Ishikawa (cell line): Measurements from ENCODE around the gene ADAMTS13.

Experiments used
- CEBPB ChIP-seq: IDR thresholded peaks from 2 replicates; pipeline ENCODE4 v1.6.1; 2012
- CREB1 ChIP-seq: IDR thresholded peaks from 2 replicates; pipeline ENCODE4 v1.6.1; 2012; ENCODE audit warnings: low read depth
- EGR1 ChIP-seq: IDR thresholded peaks from 2 replicates; pipeline ENCODE4 v1.6.1; 2012
- EP300 ChIP-seq: IDR thresholded peaks from 2 replicates; pipeline ENCODE4 v1.6.1; 2012; ENCODE audit warnings: borderline replicate concordance
- NFIC ChIP-seq: IDR thresholded peaks from 2 replicates; pipeline ENCODE4 v1.6.1; 2012
- RAD21 ChIP-seq: IDR thresholded peaks from 2 replicates; pipeline ENCODE4 v1.6.1; 2012; ENCODE audit warnings: low read depth
- TAF1 ChIP-seq: IDR thresholded peaks from 2 replicates; pipeline ENCODE4 v1.6.1; 2012; ENCODE audit warnings: low read depth, mild to moderate bottlenecking
- TEAD4 ChIP-seq: IDR thresholded peaks from 2 replicates; pipeline ENCODE4 v1.6.1; 2012
- YY1 ChIP-seq: IDR thresholded peaks from 2 replicates; pipeline ENCODE4 v1.6.1; 2012; ENCODE audit warnings: low read depth
- ZBTB7A ChIP-seq: IDR thresholded peaks from 2 replicates; pipeline ENCODE4 v1.6.1; 2012; ENCODE audit warnings: low read depth
- TF ChIP-seq, protein P1 (sequence below): IDR thresholded peaks from 2 replicates; pipeline ENCODE4 v1.6.1; 2012
- TF ChIP-seq, protein P2 (sequence below): IDR thresholded peaks from 2 replicates; pipeline ENCODE4 v1.6.1; 2012
- TF ChIP-seq, protein P3 (sequence below): IDR thresholded peaks from 2 replicates; pipeline ENCODE4 v1.6.1; 2012; ENCODE audit warnings: low read depth, mild to moderate bottlenecking

DNA sequence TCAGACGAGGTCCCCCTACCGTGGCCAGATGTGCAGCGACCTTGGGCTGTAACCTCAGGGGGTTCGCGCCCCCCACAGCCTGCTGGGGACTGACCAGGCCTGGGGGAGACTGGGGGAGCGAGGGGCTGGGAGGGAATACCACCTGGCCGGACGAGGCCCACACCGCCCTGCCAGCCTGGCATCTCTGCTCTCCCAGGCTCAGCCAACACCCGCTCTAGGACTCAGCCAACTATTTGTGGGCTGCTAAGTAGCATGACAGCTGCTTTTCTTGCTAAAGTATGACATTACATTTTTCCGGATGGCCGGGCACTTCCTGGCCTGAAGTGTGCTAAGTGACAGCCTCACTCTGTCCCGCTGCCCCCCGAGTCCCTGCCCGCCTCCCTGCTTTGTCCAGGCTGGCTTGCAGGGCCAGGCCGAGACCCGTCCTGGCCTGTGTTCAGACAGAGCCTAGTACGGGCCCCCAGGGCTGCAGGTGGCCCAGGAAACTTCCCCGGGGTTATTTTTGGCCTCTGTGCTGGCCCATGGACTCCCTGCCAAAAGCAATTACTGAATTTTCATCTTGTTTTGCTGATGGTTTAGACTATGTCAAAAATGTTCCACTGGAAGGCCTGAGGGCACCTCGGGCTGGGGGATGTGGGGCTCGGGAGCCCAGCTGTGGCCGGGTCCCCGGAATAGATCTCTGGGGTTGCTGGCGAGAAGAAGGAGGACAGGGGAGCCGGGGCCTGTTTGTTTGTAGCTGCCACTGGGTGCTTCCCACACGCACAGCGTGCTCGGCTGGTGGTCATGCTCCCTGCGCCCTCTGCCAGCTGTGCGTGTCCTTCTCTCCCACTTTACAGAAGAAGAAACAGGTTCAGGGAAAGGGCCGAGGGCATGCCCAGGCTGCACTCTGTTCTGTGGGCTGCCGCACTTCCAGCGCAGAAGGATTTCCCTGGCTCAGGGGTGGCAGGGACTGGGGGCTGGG lies 70.2 kb downstream of the ADAMTS13 start:
- TF ChIP-seq, protein P1, sequence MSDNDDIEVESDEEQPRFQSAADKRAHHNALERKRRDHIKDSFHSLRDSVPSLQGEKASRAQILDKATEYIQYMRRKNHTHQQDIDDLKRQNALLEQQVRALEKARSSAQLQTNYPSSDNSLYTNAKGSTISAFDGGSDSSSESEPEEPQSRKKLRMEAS: no peak
- TF ChIP-seq, protein P2, sequence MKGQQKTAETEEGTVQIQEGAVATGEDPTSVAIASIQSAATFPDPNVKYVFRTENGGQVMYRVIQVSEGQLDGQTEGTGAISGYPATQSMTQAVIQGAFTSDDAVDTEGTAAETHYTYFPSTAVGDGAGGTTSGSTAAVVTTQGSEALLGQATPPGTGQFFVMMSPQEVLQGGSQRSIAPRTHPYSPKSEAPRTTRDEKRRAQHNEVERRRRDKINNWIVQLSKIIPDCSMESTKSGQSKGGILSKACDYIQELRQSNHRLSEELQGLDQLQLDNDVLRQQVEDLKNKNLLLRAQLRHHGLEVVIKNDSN: no peak
- TF ChIP-seq, protein P3, sequence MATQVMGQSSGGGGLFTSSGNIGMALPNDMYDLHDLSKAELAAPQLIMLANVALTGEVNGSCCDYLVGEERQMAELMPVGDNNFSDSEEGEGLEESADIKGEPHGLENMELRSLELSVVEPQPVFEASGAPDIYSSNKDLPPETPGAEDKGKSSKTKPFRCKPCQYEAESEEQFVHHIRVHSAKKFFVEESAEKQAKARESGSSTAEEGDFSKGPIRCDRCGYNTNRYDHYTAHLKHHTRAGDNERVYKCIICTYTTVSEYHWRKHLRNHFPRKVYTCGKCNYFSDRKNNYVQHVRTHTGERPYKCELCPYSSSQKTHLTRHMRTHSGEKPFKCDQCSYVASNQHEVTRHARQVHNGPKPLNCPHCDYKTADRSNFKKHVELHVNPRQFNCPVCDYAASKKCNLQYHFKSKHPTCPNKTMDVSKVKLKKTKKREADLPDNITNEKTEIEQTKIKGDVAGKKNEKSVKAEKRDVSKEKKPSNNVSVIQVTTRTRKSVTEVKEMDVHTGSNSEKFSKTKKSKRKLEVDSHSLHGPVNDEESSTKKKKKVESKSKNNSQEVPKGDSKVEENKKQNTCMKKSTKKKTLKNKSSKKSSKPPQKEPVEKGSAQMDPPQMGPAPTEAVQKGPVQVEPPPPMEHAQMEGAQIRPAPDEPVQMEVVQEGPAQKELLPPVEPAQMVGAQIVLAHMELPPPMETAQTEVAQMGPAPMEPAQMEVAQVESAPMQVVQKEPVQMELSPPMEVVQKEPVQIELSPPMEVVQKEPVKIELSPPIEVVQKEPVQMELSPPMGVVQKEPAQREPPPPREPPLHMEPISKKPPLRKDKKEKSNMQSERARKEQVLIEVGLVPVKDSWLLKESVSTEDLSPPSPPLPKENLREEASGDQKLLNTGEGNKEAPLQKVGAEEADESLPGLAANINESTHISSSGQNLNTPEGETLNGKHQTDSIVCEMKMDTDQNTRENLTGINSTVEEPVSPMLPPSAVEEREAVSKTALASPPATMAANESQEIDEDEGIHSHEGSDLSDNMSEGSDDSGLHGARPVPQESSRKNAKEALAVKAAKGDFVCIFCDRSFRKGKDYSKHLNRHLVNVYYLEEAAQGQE: no peak
- TF ChIP-seq YY1 (no peak), EP300 (no peak), TEAD4 (no peak), TAF1 (no peak), EGR1 (no peak), NFIC (no peak), ZBTB7A (no peak), CEBPB (no peak), RAD21 (no peak), CREB1 (no peak)
